ENCODE data around the gene KCNAB1. TPM values are rescaled to one million over a fixed set of nuclear protein-coding genes. Genes with fewer than 3 reads are reported as not detected.

Gene KCNAB1
- total RNA-seq, 2 donors from 2014 or later, result not detected

DNA sequence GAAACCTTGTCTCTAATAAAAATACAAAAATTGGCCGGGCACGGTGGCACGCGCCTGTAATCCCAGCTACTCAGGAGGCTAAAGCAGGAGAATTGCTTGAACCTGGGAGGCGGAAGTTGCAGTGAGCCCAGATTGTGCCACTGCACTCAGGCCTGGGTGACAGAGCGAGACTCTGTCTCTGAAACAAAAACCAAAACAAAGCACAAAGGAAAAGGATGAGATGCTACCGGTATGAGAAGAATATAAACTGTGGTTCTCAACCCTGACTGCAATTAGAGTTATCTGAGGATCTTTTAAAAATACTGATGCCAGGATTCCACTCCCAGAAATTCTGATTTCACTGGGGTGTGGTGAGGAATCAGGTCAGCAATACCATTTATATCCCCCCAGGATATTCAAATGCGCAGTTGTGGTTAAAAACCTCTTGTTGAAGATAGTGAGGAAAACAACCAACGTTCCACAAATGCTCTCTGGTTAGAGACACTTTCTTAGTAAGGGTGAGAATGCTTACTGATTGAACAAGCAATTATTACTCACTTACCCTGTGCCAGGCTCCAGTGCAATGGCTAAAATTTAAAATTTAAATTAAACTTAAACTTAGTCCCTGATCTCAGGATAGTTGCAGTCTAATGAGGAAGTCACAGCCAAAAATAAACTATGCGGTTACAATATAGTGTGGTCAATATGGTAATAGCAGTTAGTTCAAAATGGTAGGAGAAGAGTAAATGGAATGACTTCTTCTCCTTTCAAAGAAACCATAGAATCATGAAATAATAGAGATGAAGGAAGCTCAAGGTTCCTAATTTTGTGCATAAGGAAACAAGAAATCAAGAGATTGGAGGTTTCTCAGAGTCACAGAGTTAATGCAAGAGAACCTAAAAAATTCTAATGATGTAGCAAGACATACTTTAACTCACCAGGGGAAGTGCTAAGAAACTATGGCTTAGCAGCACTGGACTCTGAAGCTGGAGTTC is 325.0 kb downstream of the KCNAB1 start:
- no peaks in the 10 kb centered on the region for H3K36me3 Mint-ChIP-seq
- no peak overlapping the region for H3K27ac Mint-ChIP-seq
- ATAC-seq (no peak), DNase-seq (ENCODE audit: low spot score in 2 of 2) (no peak)
- no peaks in the 10 kb centered on the region for H3K9me3 Mint-ChIP-seq

GRCh38 chr3:156448300-156448699 is 327.9 kb downstream of the KCNAB1 start:
- ATAC-seq, result peak; percentile 39 to 63
- DNase-seq (ENCODE audit: low spot score in 2 of 2), result no peak

DNA sequence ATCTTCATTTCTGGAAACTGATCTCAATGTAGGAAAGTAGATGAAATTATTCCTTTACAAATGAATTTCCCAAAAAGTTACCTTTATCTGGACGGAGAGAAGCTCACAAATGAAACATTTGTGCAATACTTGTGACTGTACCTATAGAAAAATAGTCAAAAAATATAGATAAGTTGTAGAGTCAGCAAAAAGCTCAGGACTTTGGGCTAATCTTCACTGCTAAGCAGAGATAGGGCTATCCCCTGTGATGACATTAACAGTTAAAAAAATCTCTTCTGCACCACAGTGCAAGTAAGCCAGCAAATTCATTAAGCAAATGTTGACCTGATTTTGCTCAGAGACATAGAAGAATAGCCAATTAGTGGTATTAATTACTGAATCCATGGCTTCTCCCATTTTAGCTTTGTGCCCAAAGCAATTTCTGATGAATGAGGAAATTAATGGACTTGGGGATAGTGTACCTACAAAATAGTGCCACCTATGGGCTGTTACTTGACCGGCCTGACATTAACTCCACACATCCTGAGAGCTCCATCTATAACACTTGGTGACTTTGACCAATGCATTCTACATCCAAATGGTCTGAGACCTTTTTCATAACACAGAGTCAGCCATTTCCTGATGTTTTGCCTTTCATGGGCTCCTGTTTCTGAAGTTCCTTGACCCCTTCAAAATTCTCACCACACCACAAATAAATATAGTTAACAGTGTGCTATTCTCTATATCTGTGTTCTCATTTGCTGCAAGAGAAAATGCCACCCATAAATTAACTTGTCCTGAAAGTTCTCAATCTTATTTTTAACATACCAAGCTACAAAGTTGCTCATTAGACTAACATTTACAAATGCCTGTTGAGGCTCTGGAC is 329.6 kb downstream of the KCNAB1 start:
- no peaks in the 10 kb centered on the region for H3K9me3 Mint-ChIP-seq
- peak; percentile 34 to 46 for ATAC-seq
- H3K27ac Mint-ChIP-seq, result no peak overlapping the region
- H3K36me3 Mint-ChIP-seq, result no peaks in the 10 kb centered on the region
- DNase-seq (ENCODE audit: low spot score in 2 of 2), result no peak

More at GRCh38 chr3:156448300-156448699, 327.9 kb downstream of the KCNAB1 start:
- Mint-ChIP-seq H3K9me3 (no peaks in the 10 kb centered on the region), H3K27ac (no peak overlapping the region), H3K36me3 (no peaks in the 10 kb centered on the region)

DNA sequence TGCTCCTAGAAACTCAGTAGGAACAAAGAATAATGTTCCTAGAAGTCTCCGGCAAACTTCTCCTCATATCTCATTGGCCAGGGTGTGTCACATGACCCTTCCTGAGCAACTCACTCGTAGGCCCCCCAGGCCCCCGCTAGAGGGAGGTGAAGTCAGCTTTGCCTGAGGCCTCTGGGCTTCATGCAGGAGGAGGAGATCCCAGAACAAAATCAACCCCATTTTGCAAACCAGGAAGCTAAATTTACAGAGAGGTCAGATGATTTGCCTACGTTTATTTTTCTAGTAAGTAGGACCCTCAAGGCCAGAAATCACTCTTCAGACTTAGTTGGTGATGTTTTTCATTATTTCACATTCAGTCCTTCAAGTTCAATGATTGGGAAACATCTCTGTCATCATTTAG is 335.5 kb downstream of the KCNAB1 start:
- Mint-ChIP-seq H3K36me3 (no peaks in the 10 kb centered on the region), H3K27ac (no peak overlapping the region), H3K9me3 (no peaks in the 10 kb centered on the region)
- no peak for DNase-seq (ENCODE audit: low spot score in 2 of 2)
- no peak for ATAC-seq

DNA sequence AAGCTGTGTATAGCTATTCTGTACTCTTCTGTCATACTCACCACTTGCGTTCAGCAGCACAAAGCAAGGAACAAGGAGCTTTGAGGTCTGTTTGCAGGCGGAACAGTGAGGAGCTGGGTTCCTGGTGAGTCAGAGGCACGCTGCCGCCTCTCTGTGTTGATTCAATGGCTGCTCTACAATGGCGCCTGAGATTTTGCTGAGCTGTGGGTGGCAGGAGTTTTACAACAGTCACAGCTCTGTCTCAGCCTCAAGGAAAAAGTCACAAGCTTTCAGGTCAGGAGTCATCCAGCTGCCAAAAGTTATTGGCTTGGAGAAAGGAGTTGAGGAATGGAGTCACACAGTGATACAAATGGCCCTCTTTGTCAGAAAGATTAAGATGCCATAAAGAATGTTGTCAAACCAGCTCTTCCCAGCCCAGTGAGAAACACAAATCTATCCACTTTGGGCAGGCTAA is 336.4 kb downstream of the KCNAB1 start:
- Mint-ChIP-seq H3K9me3 (no peaks in the 10 kb centered on the region), H3K27ac (no peak overlapping the region), H3K36me3 (no peaks in the 10 kb centered on the region)
- DNase-seq (ENCODE audit: low spot score in 2 of 2), result no peak
- ATAC-seq, result no peak

DNA sequence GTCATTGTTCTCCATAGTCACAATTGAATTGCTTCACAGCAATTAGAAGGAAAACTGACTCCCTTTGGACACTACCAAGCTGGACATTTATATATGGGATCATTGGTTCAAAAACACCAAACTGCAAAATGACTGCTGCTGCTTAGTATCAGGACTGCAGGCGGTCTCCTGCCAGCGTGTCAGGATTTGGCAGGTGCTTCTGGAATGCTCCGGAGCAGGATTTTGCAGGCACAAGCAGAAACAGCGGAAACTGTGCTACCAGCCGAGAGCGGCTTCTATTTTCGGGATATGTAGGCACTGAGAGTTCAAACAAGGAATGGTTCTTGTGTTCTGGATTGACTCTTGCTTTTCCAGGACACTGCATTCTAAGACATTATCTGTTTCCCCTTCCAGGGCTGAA is 339.1 kb downstream of the KCNAB1 start:
- no peak for ATAC-seq
- no peak overlapping the region for H3K27ac Mint-ChIP-seq
- no peaks in the 10 kb centered on the region for H3K36me3 Mint-ChIP-seq
- H3K9me3 Mint-ChIP-seq, result no peaks in the 10 kb centered on the region
- no peak for DNase-seq (ENCODE audit: low spot score in 2 of 2)

DNA sequence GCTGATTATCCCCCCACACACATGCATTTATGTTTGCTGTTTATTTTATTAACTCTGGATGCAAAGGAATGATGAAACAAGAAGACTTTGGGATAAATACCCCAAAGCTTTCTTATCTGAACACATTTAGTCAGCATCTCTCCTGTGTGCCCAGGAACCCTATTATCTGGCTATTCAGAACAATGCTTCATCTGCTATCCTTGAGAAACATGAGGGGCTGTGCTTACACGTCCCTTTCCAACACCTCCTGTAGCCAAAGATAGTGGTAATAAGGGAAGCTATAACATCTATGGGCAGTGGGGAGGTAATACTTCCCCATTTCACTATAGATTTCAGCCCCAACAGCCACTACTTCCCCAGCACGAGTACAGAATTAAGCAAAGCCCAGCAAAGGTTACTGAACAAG is 339.8 kb downstream of the KCNAB1 start:
- ATAC-seq (no peak), DNase-seq (ENCODE audit: low spot score in 2 of 2) (no peak)
- Mint-ChIP-seq H3K9me3 (no peaks in the 10 kb centered on the region), H3K27ac (no peak overlapping the region), H3K36me3 (no peaks in the 10 kb centered on the region)

DNA sequence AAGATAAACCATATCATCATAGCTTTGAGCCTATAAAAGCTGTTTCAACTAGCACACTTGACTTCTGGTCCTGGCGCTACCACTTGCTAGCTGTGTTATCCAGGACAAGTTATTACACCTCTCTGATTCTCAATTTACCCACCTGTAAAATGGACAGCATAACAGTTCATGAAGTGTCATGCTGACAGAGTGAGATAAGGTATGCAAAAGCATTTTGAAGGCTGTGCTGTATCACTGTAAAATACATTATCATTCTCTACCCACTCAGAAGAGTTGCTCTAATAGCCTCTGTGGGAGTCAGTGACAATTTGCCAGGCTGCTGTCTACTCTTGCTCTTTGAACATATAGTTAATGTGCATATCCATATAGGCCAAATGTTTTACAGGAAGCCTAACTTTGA is 341.5 kb downstream of the KCNAB1 start:
- no peak for ATAC-seq
- no peak for DNase-seq (ENCODE audit: low spot score in 2 of 2)
- H3K9me3 Mint-ChIP-seq, result no peaks in the 10 kb centered on the region
- H3K36me3 Mint-ChIP-seq, result no peaks in the 10 kb centered on the region
- H3K27ac Mint-ChIP-seq, result no peak overlapping the region

GRCh38 chr3:156463123-156463522 is 342.7 kb downstream of the KCNAB1 start:
- H3K9me3 Mint-ChIP-seq, result no peaks in the 10 kb centered on the region
- DNase-seq (ENCODE audit: low spot score in 2 of 2), result no peak
- H3K27ac Mint-ChIP-seq, result no peak overlapping the region
- H3K36me3 Mint-ChIP-seq, result no peaks in the 10 kb centered on the region
- ATAC-seq, result no peak

DNA sequence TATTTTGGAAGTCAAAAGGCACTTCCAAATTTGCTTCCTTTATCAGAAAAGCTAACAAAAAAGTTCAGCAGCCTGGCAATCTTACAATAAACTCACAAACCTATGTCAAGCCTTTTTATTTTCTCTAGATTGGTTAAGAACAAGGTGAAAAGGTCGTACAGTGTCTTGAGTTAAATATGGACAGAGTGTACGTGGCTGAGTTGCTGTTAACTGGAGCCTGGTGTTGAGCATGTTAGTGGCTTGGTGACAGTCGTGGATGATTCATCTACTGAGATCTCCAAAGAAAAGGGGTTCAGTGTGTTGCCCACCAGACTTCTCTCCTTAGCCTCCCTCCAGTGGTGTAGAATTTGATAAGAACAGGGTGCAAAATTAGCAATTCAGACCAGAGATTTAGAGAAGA is 344.8 kb downstream of the KCNAB1 start:
- no peak for DNase-seq (ENCODE audit: low spot score in 2 of 2)
- Mint-ChIP-seq H3K27ac (no peak overlapping the region), H3K36me3 (no peaks in the 10 kb centered on the region), H3K9me3 (no peaks in the 10 kb centered on the region)
- ATAC-seq, result no peak

DNA sequence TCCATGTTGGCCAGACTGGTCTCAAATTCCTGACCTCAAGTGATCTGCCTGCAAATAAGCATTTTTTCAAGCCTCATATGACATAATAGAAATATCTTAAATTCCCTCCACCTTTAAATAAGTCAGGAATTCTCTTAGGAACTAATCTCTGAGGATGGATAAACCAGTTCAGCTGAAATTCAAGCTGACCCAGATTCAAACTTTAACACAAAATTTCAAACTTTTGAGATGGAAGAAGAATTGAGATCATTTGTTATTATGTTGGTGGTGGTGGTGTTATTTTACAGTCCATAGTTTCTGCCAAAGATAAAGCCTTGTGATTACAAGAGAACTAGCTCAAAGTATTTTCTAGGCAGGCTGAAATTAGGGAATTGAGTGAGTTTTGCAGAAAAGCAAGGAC is 349.1 kb downstream of the KCNAB1 start:
- H3K9me3 Mint-ChIP-seq, result no peaks in the 10 kb centered on the region
- H3K27ac Mint-ChIP-seq, result no peak overlapping the region
- ATAC-seq (no peak), DNase-seq (ENCODE audit: low spot score in 2 of 2) (no peak)
- no peaks in the 10 kb centered on the region for H3K36me3 Mint-ChIP-seq

DNA sequence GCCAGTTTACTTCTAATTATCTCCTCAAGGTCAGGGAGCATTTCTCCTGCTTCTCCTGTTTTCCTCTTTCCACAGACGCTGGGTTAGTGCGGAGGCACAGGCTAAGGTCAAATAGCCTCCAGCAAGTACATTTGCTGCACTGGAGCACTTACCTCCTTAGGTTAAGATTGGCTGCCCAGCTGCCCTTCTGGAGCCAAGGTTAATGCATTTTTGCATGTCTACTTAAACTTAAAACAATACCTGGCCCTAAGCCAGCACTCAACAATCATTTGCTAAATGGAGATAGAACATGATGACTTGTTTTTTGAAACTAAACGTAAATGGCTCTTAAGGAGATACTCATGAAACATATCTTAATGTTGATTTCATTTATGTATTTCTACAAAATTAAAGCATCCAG is 351.1 kb downstream of the KCNAB1 start:
- ATAC-seq, result no peak
- Mint-ChIP-seq H3K9me3 (no peaks in the 10 kb centered on the region), H3K36me3 (no peaks in the 10 kb centered on the region), H3K27ac (no peak overlapping the region)
- DNase-seq (ENCODE audit: low spot score in 2 of 2), result no peak

DNA sequence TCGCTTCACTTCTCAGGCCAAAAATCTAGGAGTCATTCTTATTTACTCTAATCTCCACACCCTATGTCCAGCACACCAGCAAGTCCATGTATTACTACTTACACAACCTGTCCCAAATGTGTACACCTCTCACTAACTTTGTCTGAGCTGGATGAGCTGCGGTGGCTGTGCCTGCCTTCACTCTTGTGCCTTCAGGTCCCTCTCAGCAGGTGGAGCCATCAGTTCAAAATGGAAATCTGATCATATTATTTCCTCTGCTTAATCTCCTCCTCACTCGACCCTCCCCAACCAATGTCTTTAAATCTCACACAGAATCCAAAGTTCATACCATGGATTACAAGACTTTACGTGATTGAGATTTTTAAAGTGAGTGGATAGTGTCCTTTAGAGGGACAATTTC is 351.8 kb downstream of the KCNAB1 start:
- Mint-ChIP-seq H3K9me3 (no peaks in the 10 kb centered on the region), H3K27ac (no peak overlapping the region), H3K36me3 (no peaks in the 10 kb centered on the region)
- ATAC-seq, result no peak
- no peak for DNase-seq (ENCODE audit: low spot score in 2 of 2)

GRCh38 chr3:156472684-156473083 is 352.3 kb downstream of the KCNAB1 start:
- DNase-seq (ENCODE audit: low spot score in 2 of 2) (no peak), ATAC-seq (no peak)
- Mint-ChIP-seq H3K36me3 (no peaks in the 10 kb centered on the region), H3K9me3 (no peaks in the 10 kb centered on the region), H3K27ac (no peak overlapping the region)

GRCh38 chr3:156473341-156473740 is 353.0 kb downstream of the KCNAB1 start:
- Mint-ChIP-seq H3K36me3 (no peaks in the 10 kb centered on the region), H3K9me3 (no peaks in the 10 kb centered on the region), H3K27ac (no peak overlapping the region)
- ATAC-seq (no peak), DNase-seq (ENCODE audit: low spot score in 2 of 2) (no peak)

DNA sequence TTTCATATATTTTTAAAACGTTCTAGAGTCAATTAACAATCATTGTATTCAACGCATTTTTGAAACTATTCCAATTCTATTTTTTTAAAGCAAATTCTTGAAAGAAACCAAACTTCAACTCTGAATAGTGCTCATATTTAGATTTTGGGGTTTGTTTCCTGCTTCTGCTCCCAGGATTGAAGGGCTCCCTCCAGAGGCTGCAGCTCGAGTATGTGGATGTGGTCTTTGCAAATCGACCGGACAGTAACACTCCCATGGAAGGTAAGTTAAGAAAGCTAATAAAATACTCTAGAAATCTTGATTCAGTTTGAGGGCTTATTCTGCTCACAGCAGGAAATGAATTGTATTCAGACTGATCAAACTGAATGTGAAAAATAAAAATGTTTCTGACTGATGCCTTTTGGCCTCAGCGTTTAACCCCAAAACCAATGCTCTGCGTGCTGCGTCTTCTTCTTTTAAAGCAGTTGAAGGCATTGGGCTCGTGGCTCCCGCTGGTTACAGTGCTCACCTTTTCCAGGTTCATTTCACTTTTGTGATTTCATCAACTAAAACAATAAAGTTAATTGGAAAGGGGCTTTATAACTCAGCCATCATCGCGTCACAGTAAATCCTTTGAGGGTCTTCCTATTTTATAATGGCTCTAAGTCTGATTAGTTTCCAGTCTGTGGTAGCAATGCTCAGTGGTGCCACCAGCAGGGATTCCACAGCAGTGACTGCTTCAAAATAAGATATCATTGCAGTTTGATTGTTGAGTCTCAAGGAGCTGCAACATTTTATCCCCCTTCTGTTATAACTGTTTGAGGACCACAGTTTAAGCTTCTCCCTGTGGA is 354.4 kb downstream of the KCNAB1 start:
- Mint-ChIP-seq H3K27ac (no peak overlapping the region), H3K9me3 (no peaks in the 10 kb centered on the region), H3K36me3 (no peaks in the 10 kb centered on the region)
- ATAC-seq (no peak), DNase-seq (ENCODE audit: low spot score in 2 of 2) (no peak)

DNA sequence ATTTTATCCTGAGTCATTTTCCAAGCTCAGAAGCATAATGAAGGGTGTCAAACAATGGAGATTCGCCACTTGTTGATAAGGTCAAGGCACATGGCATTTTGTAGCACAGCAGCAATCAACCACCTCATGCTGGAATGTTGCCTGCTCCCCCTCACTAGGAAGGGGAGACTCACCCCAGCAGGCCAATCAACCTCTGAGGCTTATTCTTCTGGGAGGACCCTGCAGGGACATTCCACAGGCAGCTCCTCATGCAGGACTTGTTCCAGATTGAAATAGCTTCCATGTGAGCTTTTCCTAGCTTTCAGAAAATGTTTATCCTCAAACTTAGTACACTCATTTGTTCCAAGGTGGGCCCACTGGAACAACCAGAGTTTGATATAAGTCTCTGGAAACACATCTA is 356.9 kb downstream of the KCNAB1 start:
- no peak for ATAC-seq
- H3K36me3 Mint-ChIP-seq, result no peaks in the 10 kb centered on the region
- DNase-seq (ENCODE audit: low spot score in 2 of 2), result no peak
- H3K27ac Mint-ChIP-seq, result no peak overlapping the region
- H3K9me3 Mint-ChIP-seq, result no peaks in the 10 kb centered on the region

Data from activated naive CD4-positive, alpha-beta T cell treated with anti-CD3 and anti-CD28 coated beads, Interleukin-2, amount 50 U/mL, for 72 hours (primary cell).